Renal cortical epithelial cell (primary cell): ENCODE measurements around the gene GALNT17. TPM values are rescaled to one million over a fixed set of nuclear protein-coding genes. Genes with fewer than 3 reads are reported as not detected.
"Not testable (repeated sequence)": the region's sequence is repeated elsewhere in the genome, so short reads cannot be mapped to it uniquely, and the experiment has no call there.

Source experiments
- DNase-seq: peaks from one replicate; pipeline ENCODE4 v3.0.0-alpha.2; 2011; ENCODE audit warnings: low read depth
- total RNA-seq: library from RNA; depleted of rRNA; stranded (reverse); fragments of >200 nt; gene quantifications from 2 replicates; pipeline ENCODE4 v1.2.3, GENCODE V29; 2014

The GALNT17 gene
- total RNA-seq, 1 donor from 2014 or later, result not detected

DNA sequence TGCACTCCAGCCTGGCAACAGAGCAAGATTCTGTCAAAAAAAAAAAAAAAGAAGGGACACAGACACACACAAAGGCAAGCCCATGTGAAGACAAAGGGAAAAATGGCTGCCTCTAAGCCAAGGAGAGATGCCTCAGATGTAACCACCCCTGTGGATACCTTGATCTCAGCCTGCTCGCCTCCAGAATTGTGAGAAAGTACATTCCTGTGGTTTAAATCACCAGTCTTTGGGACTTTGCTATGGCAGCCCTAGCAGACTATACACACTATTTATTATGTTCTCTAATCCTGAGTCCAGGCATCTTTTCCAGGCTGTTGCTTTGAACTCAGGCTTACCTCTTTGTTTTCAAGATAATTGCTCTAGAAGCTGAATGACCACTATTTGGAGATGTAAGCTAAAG lies 494.3 kb downstream of the GALNT17 start:
- DNase-seq, result peak; percentile 21

DNA sequence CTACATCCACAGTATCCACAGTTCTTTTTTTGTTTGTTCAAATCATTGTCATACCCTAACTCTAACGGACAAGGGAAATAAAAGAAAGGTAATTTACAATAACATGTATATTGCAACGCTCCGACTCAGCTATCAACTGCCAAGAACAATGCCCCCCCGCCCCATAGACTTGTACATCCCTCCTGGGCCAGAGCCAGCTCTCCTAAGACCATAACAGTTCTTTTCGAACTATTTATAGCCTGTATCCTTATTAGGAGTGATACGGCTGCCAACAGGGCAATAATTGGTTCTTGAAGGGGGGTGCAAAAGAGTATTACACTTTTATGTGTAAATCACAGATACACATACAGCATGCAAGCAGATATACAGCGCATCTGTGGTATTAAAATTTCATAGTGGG lies 495.7 kb downstream of the GALNT17 start:
- DNase-seq, result no peak

DNA sequence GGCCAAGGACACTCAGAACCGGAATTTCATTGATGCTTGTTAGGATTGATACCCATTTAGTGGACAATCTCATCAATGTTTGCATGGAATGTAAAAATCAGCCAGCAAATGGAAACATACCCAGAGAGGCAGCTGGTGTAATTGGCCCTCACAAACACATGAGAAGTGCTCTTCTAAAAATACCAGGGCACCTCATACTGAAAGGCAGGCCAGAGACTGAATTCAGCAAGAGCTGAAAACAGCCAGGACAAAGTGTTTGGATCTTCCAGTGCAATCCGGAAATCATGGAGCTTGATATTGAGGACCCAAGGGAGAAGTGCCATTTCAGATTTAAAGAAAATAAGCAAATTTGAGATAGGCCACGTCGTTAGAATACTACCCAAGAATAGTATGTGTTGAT lies 498.6 kb downstream of the GALNT17 start:
- no peak for DNase-seq

DNA sequence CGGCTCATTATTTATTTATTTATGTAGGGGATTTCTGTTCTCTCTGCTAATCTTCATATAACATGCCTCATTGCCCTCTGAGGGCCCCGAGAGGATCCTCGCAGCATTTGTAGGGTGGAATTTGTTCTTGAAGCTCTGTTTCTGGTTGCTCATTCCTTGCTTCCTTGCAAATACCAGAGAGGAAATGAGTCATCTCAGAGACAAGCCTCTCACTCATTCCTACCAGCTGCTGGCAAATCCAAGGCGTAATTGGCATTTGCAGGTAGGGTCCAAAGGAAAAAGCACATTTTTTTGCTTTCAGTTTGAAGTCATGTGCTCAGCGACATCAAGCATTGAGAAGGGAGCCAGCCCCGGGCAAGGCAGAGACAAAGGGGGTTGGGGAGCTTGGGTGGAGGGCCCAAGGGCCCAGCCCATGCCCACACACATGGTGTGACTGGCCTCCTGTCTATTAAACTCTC lies 501.6 kb downstream of the GALNT17 start:
- DNase-seq, result peak; percentile 86

DNA sequence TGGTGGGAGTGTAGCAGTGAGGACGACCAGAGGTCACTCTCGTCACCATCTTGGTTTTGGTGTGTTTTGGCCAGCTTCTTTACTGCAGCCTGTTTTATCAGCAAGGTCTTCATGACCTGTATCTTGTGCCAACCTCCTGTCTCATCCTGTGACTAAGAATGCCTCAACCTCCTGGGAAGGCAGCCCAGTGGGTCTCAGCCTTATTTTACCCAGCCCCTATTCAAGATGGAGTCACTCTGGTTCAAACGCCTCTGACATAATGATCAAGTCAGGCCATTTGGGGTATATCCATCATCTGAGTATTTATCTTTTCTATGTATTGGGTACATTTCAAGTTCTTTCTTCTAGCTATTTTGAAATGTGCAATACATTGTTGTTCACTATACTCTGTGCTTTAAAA lies 503.9 kb downstream of the GALNT17 start:
- not testable (repeated sequence) for DNase-seq

DNA sequence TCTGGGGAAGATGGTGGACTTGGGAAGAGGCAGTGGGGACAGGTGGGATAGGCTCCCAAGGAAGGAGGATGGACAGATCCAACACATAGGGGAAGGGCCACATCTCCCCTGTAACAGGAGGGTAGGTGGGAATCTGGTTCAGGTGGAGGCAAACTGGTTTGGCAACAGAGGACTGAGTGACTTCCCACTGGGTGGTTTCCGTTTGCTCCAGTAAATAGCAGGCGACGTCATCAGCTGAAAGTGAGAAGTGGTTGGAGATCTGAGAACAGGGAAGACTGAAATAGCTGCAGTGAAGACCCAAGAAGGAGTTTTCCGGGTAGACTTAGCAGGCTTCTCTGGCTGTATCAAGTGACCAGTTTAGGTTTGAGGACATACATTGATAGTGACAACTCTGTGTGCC lies 504.4 kb downstream of the GALNT17 start:
- DNase-seq, result no peak

DNA sequence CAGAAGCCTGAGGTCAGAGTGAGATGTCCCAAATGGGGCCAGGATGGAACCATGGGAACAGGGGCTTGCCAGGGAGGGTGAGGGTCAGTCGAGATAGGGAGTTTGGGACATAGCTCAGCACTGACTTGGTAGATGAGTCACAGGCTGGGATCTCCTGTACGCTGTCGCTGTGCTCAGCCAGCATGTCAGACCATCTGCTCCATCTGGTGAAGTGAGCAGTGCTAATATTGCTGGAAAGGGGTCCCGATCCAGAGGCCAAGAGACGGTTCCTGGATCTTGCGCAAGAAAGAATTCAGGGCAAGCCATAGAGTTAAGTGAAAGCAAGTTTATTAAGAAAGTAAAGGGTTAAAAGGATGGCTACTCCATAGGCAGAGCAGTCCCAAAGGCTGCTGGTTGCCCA lies 505.6 kb downstream of the GALNT17 start:
- no peak for DNase-seq

DNA sequence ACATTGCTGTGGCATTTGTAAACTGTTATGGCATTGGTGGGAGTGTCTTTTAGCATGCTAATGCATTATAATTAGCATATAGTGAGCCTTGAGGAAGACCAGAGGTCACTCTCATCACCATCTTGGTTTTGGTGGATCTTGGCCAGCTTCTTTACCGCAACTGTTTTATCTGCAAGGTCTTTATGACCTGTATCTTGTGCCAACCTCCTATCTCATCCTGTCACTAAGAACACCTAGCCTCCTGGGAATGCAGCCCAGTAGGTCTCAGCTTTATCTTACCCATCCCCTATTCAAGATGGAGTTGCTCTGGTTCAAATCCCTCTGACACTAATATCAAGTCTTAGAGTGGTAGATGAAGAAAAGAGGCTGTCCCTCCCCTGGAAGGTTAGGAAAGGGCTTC lies 506.2 kb downstream of the GALNT17 start:
- DNase-seq, result no peak

DNA sequence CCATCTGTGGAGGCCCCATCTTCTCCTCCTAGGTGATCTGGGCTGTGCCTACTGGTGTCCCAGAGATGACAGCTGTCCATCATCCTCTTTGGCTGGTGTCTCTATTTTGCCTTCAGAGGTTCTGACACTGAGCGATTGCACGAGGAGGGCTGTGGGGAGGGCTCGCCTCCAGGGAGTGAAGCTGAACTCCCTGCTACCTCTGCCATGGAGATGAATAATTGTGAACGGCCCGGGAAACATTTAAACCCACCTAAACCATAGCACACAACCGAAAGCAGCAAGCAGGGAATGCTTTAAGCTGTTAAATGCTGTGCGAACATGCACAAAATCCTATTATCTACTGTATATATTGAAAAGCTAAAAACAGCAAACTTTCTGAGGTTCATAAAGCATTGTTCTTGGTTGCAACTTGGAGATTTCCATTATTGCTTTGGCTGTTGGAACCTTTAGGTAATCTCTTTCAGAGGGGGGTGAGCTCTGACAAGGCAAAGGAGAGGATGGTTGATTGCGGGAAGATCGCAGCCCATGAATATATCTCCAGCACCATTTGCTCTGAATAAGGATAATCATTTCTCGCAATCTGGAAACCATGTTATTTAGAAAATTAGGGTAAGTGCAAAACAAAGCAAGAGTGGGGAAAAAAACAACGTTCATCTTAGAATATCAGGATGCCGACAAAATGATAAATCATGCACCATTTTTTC lies 507.6 kb downstream of the GALNT17 start:
- no peak for DNase-seq

DNA sequence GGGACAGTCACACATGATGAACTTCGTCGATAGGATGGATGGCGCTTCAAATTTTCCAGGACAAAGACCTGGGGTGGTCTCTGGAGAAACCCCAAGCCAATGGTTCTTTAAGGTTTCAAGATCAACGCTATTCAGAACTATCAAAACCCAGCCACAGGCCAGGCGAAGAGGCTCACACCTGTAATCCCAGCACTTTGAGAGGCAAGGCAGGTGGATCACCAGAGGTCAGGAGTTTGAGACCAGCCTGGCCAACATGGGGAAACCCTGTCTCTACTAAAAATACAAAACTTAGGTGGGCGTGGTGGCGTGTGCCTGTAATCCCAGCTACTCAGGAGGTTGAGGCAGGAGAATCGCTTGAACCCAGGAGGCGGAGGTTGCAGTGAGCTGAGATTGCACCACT lies 511.1 kb downstream of the GALNT17 start:
- DNase-seq, result not testable (repeated sequence)

DNA sequence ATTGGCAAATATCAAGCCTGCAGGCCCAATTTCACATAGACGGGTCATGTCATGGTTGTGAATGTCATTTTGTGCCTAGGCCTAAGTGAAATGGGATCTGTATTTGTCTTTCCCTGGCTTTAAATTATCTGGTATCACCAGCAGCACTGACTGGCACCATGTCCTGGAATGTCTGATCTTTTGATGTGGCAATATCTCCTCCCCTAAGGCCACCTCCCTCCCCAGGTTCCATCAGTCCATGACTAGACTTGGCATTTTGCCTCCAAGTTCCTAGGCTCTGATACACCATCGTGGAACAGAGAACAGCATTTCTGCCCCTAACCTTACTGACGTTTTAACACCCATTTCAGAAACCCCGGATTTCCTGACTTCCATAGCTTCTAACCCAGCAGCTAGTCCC lies 513.9 kb downstream of the GALNT17 start:
- DNase-seq, result no peak

DNA sequence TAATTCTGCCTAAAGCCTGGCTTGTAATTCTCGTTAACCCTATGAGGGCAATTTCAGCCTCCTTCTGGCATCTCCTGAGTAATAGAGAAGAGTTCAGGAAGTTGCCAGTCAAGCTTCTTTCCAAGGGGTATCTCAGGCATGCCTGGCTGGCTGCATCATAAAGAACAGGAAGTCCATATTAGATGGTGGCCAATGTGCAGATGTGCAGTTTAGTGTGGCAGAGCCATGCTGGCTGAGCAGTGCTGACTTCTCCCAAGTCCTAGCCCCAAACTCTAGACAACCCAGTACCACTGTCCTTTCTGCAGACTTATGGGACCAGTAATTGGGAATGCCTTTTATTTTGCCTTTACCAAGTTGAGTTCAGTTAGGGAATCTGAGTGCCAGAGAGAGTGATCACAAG lies 517.9 kb downstream of the GALNT17 start:
- no peak for DNase-seq

DNA sequence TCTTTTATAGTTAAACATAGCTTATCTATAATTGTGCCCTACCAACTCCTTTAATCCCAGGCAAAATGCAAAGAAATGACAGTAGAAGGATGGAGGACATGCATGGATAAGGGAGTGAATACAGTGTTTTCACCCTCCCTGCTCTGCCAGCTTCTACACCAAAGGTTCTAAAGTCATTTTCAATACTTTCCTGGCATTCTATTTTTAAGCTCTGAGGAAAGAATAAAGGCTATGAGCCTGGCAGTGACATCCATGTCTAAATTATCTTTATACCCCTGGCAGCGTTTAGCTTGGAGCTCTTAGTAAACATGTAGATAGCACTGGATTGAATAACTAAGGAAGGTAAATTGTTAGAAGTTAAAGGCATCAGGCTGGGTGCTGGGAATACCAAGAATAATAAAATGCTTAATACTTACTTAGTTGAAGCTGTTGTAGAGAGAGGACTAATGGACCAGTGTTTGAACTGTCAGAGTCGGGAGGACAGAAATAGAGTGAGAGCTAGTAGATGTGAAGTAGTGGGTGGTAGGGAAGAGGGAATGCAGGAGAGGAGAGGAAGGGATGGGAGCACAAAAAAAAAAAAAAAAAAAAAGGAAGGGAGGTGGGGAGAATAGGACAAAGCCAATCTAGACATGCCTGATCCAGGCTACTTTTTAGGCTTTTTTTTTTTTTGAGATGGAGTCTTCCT lies 518.9 kb downstream of the GALNT17 start:
- DNase-seq, result no peak

DNA sequence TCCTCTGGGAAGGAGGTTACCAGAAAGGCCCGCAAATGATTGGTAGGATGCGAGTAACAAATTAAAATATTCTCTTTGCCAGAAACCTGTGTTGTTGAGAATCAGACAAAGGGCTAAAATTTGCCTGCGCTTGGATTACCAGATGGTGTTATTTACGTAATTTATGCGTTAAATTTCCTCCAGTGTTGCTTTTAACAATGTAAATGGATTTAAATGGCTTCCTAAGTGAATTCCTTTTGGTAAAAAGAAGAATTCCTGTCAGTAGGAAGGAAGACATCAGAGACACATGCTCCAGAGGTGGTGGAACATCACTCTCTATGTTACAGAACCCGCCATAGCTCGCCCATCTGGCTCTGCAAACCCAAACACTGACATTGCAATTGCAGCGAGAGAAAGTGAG lies 520.6 kb downstream of the GALNT17 start:
- no peak for DNase-seq

DNA sequence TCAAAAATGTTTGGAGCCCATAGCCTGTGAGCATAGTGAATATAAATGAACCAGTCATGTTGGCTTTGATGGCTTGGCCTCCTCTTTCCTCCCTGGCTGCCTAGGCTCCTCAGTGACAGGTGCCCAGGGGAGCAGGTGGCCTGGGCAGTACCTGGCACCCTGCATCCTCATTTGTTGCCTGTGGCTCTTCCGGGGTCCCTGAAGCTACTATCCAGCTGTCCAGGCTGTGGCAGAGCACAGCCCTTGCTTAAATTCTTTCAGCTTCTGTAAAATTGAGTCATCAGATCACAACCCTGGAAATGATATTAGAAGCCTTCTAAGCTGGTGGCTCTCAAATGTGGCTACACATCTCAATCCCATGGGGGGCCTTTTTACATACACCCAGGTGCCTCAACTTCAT lies 525.4 kb downstream of the GALNT17 start:
- no peak for DNase-seq

DNA sequence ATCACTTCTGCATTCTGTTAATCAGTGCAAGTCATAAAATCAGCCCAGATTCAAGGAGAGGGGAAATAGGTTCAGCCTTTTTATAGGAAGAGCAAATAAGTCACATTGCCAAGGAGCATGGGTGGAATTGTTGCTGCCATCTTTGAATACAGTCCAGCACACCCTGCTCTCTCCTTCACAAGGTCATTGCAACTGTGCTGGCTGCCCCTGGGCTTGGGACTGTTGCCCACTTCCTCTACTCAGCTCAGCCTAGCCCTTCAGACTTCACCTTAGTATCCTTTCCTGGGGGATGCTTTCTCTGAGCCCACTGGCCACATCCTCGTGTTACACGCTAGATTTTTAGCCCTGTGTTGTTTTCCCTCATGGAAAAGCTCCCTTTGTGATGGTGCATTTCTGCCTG lies 527.7 kb downstream of the GALNT17 start:
- DNase-seq, result no peak

DNA sequence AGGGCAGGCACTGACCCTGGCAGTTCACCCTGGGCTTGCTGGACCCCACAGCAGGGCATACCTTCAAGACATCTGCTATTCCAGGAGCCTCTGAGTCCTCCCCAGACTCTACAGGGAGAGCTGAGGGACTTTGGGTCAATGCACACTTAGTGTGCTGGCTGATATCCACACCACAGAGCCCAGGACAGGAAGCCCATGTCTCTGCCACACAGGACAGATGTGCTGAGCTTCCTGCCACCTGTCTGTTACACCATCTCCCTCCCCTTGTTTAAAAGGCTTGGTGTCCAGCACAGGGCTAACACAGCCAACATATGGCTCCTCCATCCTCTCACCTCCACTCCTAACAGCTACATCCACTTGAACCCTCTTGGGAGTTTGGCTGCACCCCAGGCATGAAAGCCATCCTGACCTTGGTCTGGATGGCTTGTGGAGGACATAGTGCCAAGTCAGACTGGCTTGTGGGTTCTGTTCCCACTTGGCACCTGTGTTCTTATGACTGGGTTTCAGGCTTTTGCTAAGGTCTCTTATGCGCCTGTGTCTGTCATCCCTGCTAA lies 529.8 kb downstream of the GALNT17 start:
- no peak for DNase-seq

DNA sequence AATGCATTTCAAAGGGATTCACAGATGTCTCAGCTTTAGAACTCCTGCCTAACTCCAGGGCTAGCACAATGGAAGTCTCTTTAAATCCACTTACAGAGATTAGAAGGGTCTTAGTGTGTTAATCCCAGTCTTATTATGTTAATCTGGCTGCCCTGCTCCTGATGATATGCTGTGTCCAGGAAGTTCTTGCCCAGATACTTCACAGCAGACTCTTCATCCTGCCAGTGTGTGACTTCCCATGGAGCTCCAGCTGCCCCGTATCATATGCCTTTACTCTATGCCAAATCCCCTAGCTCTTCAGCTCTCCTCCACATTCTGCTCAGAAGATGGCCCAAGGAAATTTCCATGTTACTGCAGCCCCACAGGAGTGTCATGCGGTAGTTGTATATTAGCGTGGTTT lies 533.8 kb downstream of the GALNT17 start:
- no peak for DNase-seq

DNA sequence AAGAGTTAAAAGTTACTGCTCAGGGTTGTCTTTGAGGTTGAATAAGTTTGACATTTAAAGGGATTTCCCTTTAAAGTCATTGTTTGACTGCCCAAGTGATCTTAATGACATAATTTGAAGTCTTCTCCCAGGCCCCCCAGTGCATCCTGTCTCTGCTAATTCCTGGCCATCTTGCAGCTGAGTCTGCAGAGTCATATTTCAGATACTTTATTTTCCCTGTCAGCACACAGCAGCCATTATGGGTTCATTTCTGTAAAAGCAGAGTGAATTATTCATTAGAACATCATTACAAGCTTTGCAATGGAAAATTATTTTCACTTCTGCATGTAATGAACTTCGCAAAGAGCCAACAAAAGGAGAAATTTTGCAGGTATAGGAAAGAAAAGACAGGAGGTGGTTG lies 536.6 kb downstream of the GALNT17 start:
- DNase-seq, result no peak

DNA sequence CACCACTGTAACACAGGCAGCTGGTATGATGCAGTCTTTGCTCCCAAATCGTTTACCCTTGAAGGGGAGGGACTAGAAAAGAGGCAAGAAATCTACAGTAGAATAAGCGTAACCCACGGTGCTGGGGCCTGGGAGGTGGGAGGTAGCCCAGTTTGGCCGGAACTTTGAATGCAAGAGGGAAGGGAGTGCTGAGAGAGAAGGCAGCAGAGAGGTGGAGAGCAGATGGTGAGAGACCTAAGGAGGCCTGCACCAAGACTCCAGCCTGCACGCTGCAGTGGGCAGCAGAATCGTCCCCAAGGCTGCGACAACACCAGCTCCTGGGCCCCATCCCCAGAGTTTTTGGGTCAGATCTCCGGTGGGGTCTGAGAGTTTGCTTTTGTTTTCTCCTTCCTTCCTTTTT lies 547.5 kb downstream of the GALNT17 start:
- no peak for DNase-seq

DNA sequence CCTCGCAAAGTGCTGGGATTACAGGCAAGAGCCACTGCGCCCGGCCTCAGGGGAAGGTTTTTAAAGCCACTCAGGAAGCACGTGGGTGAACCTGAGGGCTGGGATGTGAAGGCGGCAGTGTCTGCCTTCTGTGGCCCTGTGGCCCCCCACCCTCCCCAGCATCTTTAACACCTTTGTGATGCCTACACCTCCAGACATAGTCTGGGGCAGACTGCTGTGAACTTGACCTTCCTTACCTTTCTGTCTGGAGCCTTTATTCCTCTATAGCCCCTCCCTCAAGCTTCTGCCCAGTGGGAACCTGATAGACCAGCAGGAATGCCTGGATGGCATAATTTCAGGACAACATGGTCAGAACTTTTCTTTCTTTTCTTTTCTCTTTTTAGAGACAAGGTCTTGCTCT lies 550.2 kb downstream of the GALNT17 start:
- no peak for DNase-seq

DNA sequence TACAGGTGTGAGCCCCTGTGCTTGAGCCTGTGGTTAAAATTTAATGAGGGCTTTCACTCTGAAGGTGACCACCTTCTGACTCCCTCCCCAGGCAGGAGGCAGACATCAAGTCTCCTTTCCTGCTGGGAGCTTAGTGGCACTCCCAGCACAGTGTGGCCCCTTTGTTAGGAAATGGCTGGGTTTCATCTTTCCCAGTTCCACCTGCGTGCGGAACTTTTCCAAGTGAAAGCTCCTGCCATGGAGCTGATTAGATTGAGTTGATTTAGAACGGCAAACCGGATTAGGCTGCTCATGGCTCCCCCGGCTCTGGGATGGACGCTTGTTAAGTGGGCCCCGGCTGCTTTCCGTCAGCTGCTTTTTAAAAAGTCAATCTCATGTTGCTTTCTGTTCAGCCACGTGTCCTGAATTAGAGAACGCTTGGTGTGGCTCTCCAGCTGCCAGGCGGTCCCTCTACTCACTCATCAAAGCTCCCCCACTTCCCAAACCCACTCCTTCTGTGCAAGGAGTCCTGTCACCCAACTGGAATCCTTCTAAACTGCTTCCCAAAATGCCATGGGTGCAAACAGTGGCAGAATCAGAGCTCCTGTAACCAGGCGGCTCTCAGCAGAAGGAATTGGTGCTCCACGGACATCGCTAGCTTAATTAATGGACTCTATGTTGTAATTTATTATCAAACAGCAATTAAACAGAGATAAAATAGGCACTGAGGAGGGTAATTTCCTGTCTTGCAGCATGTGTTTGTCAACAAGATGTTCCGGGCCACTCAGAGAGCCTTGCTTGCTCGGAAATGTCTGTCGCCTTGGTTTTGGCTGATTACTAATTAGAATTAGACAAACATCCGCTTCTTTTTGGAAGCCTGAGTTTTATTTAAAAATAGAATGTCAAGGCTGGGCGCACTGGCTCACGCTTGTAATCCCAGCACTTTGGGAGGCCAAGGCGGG lies 551.2 kb downstream of the GALNT17 start:
- no peak for DNase-seq
